Kidney (tissue), 14 donors: Measurements from ENCODE around the gene CTXN1. TPM values are rescaled to one million over a fixed set of nuclear protein-coding genes. Genes with fewer than 3 reads are reported as not detected.
A peak's percentile ranks its signal among the peaks of the same experiment; 100 is the strongest.

Experiments used
- DNase-seq, 5 donors: peaks; one replicate each; pipeline ENCODE4 v3.0.0-alpha.2; 2013 to 2020
- FAIRE-seq: peaks from 2 replicates; lab custom pipeline; 2012; peaks lifted over from hg19 to GRCh38; lab: Jason Lieb, UNC
- H3K27ac ChIP-seq, 2 donors: one replicate each; pipeline ENCODE4 v1.7.0; 2013; ENCODE audit warnings: low read depth in 2 of 2, low read length in 2 of 2, inconsistent platforms in 1 of 2
- H3K27me3 ChIP-seq: one replicate; pipeline ENCODE4 v1.7.1; 2013; ENCODE audit warnings: low read length, inconsistent platforms; ENCODE audit not compliant: control insufficient read depth, insufficient read depth
- H3K36me3 ChIP-seq, 3 donors: one replicate each; pipeline versions ENCODE4 v1.7.0 to v1.7.1; 2013; ENCODE audit warnings: low read length in 3 of 3, control low read depth in 1 of 3, inconsistent platforms in 1 of 3; ENCODE audit not compliant: insufficient read depth in 3 of 3, control insufficient read depth in 2 of 3
- H3K4me1 ChIP-seq, 3 donors: one replicate each; pipeline versions ENCODE4 v1.7.0 to v1.7.1; 2013; ENCODE audit warnings: low read length in 3 of 3, inconsistent platforms in 1 of 3, low read depth in 1 of 3; ENCODE audit not compliant: control insufficient read depth in 2 of 3, insufficient read depth in 2 of 3
- H3K4me3 ChIP-seq, 3 donors: one replicate each; pipeline versions ENCODE4 v1.7.0 to v1.8.1; 2013; ENCODE audit warnings: low read length in 3 of 3, control low read depth in 1 of 3, inconsistent platforms in 1 of 3
- H3K9ac ChIP-seq, 3 donors: one replicate each; pipeline versions ENCODE4 v1.7.0 to v1.7.1; 2013; ENCODE audit warnings: low read length in 3 of 3, control low read depth in 1 of 3, inconsistent platforms in 1 of 3
- H3K9me3 ChIP-seq, 3 donors: one replicate each; pipeline versions ENCODE4 v1.7.0 to v1.7.1; 2013; ENCODE audit warnings: low read length in 3 of 3, control low read depth in 1 of 3, inconsistent platforms in 1 of 3; ENCODE audit not compliant: control insufficient read depth in 2 of 3, insufficient read depth in 1 of 3
- CTCF ChIP-seq: IDR thresholded peaks from 3 replicates; pipeline ENCODE4 v1.5.1; 2012; ENCODE audit warnings: mild to moderate bottlenecking, moderate library complexity, borderline replicate concordance; ENCODE audit not compliant: insufficient read depth; ENCODE audit errors: extremely low read depth
- intact Hi-C: fragments of 100-400 bp; cut with DNase I; formaldehyde crosslinking; loops from one replicate; pipeline ENCODE4 v1.11.1; 2022
- polyA plus RNA-seq: library from polyadenylated mRNA; stranded (reverse); fragments of 350-450 nt; fragmentation: Illumina TruSeq; extraction: RNeasy Lipid Tissue Mini Kit (QIAGEN cat#74804); gene quantifications from one replicate; pipeline ENCODE4 v1.2.3, GENCODE V29; 2014; ENCODE audit warnings: low read depth, low replicate concordance; ENCODE audit not compliant: insufficient read depth
- total RNA-seq: library from RNA; stranded (reverse); fragmentation: NEBNext Ultra II Directional; extraction: Animal tissue kit (Norgen Biotek cat#: 25700); gene quantifications from one replicate; pipeline ENCODE4 v1.2.1, GENCODE V29; 2021
- donor health status: control.
- donor health status: control.
- donor health status: control.
- donor health status: control.
- donor health status: control.
- donor health status: DM: yes; HTN: yes; CAD: no.
- donor health status: Normal renal cell carcinoma (clear cell type).

Gene CTXN1
- total and polyA plus RNA-seq, 2 donors from 2014 or later: 8.9 to 25.9 TPM

GRCh38 chr19:7921967-7922835 lies 3.7 kb downstream of the CTXN1 start:
- H3K36me3 ChIP-seq: peaks cover 0 to 11% (median 0%) of the 10 kb centered on the region in 3 donors
- H3K27me3 ChIP-seq: peaks cover 8% of the 10 kb centered on the region
- no peak for TF ChIP-seq CTCF
- intact Hi-C loops: no loop called here
- peak in 2 of 5 donors; percentile 70 to 82 for DNase-seq
- H3K9me3 ChIP-seq: no peaks in the 10 kb centered on the region
- peaks cover 0 to 34% (median 11%) of the 10 kb centered on the region in 3 donors for H3K4me1 ChIP-seq
- no peak for FAIRE-seq
- H3K4me3 ChIP-seq: no peak overlapping the region
- H3K27ac ChIP-seq: no peak overlapping the region
- no peak overlapping the region for H3K9ac ChIP-seq

GRCh38 chr19:7921302-7921966 lies 4.5 kb downstream of the CTXN1 start:
- no peaks in the 10 kb centered on the region for H3K9me3 ChIP-seq
- peaks cover 0 to 11% (median 0%) of the 10 kb centered on the region in 3 donors for H3K36me3 ChIP-seq
- TF ChIP-seq CTCF: no peak
- FAIRE-seq (no peak), DNase-seq (peak in 2 of 5 donors; percentile 83 to 87)
- H3K4me1 ChIP-seq: peaks cover 0 to 33% (median 8%) of the 10 kb centered on the region in 3 donors
- peak overlapping the region; percentile 57 to 79 (median 68) for H3K4me3 ChIP-seq
- intact Hi-C loops: no loop called here
- peak overlapping the region; percentile 52 to 84 for H3K27ac ChIP-seq
- H3K9ac ChIP-seq: peak overlapping the region in 1 of 3 donors; percentile 56
- H3K27me3 ChIP-seq: peaks cover 8% of the 10 kb centered on the region

GRCh38 chr19:7920519-7921301 lies 5.2 kb downstream of the CTXN1 start:
- Histone ChIP-seq H3K36me3 (peaks cover 0 to 11% (median 0%) of the 10 kb centered on the region in 3 donors), H3K9ac (peak overlapping the region in 2 of 3 donors; percentile 57 to 63), H3K4me1 (peaks cover 0 to 30% (median 6%) of the 10 kb centered on the region in 3 donors), H3K27ac (peak overlapping the region; percentile 52 to 84), H3K9me3 (no peaks in the 10 kb centered on the region), H3K27me3 (peaks cover 10% of the 10 kb centered on the region), H3K4me3 (peak overlapping the region; percentile 57 to 79 (median 71))
- no peak for TF ChIP-seq CTCF
- DNase-seq: peak; percentile 98 to 100 (median 99)
- no peak for FAIRE-seq
- intact Hi-C loops: no loop called here
